Fibroblast of lung (primary cell): Measurements from ENCODE around the gene CHST9. TPM values are rescaled to one million over a fixed set of nuclear protein-coding genes. Genes with fewer than 3 reads are reported as not detected.

Experiments used
- DNase-seq, 2 donors: peaks; one replicate each; pipeline versions ENCODE4 v3.0.0 to v3.0.0-alpha.2; 2010; ENCODE audit warnings: low read depth in 2 of 2
- H2AFZ ChIP-seq: 2 replicates; pipeline ENCODE4 v1.5.1; 2012; ENCODE audit warnings: low read length, control low read depth, inconsistent platforms
- H3K27ac ChIP-seq: 2 replicates; pipeline ENCODE4 v1.5.1; 2011; ENCODE audit warnings: low read length, control low read depth; ENCODE audit not compliant: insufficient read depth
- H3K27me3 ChIP-seq: 2 replicates; pipeline ENCODE4 v1.5.1; 2011; ENCODE audit warnings: mild to moderate bottlenecking, low read length; ENCODE audit not compliant: control insufficient read depth, insufficient read depth
- H3K36me3 ChIP-seq: 2 replicates; pipeline ENCODE4 v1.5.1; 2011; ENCODE audit warnings: low read length; ENCODE audit not compliant: control insufficient read depth, insufficient read depth
- H3K4me1 ChIP-seq: 2 replicates; pipeline ENCODE4 v1.5.1; 2011; ENCODE audit warnings: low read length; ENCODE audit not compliant: control insufficient read depth, insufficient read depth; ENCODE audit errors: extremely low read depth
- H3K4me2 ChIP-seq: 2 replicates; pipeline ENCODE4 v1.5.1; 2011; ENCODE audit warnings: low read length, control low read depth; ENCODE audit not compliant: insufficient read depth; ENCODE audit errors: extremely low read depth
- H3K4me3 ChIP-seq, 4 experiments: fragments of 200-600 bp in 1 of 4; sonication (generic) in 1 of 4; replicated peaks in 1 of 4; 2 replicates each; pipeline ENCODE4 v1.5.1; 2011 to 2016; ENCODE audit warnings: low read length in 4 of 4, low read depth in 3 of 4, mild to moderate bottlenecking in 3 of 4, control low read depth in 2 of 4, inconsistent platforms in 1 of 4, mixed read lengths in 1 of 4; ENCODE audit not compliant: insufficient read depth in 1 of 4; ENCODE audit errors: control extremely low read depth in 1 of 4
- H3K79me2 ChIP-seq: 2 replicates; pipeline ENCODE4 v1.5.1; 2012; ENCODE audit warnings: mild to moderate bottlenecking, low read length, inconsistent platforms; ENCODE audit not compliant: control insufficient read depth, insufficient read depth
- H3K9ac ChIP-seq: 2 replicates; pipeline ENCODE4 v1.5.1; 2011; ENCODE audit warnings: mild to moderate bottlenecking, low read length, control low read depth; ENCODE audit not compliant: insufficient read depth
- H3K9me3 ChIP-seq: 2 replicates; pipeline ENCODE4 v1.5.1; 2012; ENCODE audit warnings: low read depth, low read length; ENCODE audit not compliant: control insufficient read depth, insufficient read depth
- H4K20me1 ChIP-seq: 2 replicates; pipeline ENCODE4 v1.5.1; 2011; ENCODE audit warnings: low read length; ENCODE audit not compliant: control insufficient read depth, insufficient read depth; ENCODE audit errors: extremely low read depth
- EZH2 ChIP-seq: IDR thresholded peaks from 2 replicates; pipeline ENCODE4 v1.5.1; 2012; ENCODE audit warnings: low read length, control low read depth, mild to moderate bottlenecking; ENCODE audit errors: missing control alignments
- polyA plus RNA-seq, 2 donors: library from polyadenylated mRNA; depleted of rRNA in 1 of 2; stranded (reverse) in 1 of 2; unstranded in 1 of 2; fragments of >200 nt; gene quantifications; 2 replicates each; pipeline ENCODE4 v1.2.1, GENCODE V29; 2011 to 2012; ENCODE audit warnings: missing spikeins in 1 of 2
- total RNA-seq: library from RNA; depleted of rRNA; stranded (reverse); fragments of >200 nt; gene quantifications from 2 replicates; pipeline ENCODE4 v1.2.1, GENCODE V29; 2014
- TF ChIP-seq, protein P1 (sequence below), 2 donors: IDR thresholded peaks in 1 of 2; conservative IDR thresholded peaks in 1 of 2; 1 replicate in 1 of 2; 2 replicates in 1 of 2; pipeline ENCODE4 v1.5.1; 2011 to 2012; ENCODE audit warnings: low read length in 2 of 2, control low read depth in 1 of 2, inconsistent platforms in 1 of 2, low read depth in 1 of 2, mild to moderate bottlenecking in 1 of 2

CHST9 gene
- total and polyA plus RNA-seq, 2 donors (not counting 1 experiment from before 2014, with no cell fraction given) = not detected

DNA sequence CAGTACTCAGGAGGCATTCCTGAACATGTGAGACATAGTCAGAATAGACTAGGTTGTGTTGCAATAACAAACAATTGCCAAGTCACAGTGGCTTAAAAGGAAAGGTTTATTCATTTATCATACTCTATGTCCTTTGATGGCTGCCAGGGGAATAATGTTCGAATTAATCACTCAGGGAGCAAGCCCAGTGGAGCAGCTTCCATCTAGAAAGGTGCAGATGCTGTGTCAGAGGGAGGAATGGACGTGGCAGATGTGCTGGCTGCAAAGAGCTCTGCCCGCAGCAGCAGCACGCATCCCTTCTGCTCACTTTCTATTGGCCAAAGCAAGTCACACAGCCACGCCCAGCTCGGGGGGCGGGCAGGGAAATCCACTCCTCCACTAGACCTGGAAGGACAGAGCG lies 213.7 kb downstream of the CHST9 start:
- H2AFZ ChIP-seq = no peak overlapping the region
- peak in 1 of 2 donors; percentile 25 for DNase-seq

DNA sequence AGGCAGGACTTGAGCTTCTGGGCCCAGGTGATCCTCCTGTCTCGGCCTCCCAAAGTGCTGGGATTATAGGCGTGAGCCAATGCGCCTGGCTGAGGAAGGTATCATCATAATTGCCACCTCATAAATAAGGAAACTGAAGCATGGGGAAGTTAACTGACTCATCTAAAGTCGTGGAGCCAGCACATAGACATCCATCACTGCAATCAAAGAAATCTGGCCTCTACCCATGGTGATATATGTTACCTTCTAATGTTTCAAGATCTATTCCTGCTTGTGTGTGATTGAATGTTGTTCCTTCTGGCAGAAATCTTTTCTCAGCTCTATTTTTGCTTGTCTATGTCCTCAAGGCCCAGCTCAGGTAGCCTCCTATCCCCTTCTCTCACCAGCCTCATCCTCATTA lies 214.5 kb downstream of the CHST9 start:
- no peak overlapping the region for H2AFZ ChIP-seq
- H3K27me3 ChIP-seq = no peaks in the 10 kb centered on the region
- H3K4me2 ChIP-seq = no peak overlapping the region
- DNase-seq = no peak
- no peaks in the 10 kb centered on the region for H3K36me3 ChIP-seq
- no peak overlapping the region for H3K4me3 ChIP-seq
- H3K79me2 ChIP-seq = no peaks in the 10 kb centered on the region
- H3K27ac ChIP-seq = no peak overlapping the region
- H3K4me1 ChIP-seq = no peaks in the 10 kb centered on the region
- TF ChIP-seq, protein P1, sequence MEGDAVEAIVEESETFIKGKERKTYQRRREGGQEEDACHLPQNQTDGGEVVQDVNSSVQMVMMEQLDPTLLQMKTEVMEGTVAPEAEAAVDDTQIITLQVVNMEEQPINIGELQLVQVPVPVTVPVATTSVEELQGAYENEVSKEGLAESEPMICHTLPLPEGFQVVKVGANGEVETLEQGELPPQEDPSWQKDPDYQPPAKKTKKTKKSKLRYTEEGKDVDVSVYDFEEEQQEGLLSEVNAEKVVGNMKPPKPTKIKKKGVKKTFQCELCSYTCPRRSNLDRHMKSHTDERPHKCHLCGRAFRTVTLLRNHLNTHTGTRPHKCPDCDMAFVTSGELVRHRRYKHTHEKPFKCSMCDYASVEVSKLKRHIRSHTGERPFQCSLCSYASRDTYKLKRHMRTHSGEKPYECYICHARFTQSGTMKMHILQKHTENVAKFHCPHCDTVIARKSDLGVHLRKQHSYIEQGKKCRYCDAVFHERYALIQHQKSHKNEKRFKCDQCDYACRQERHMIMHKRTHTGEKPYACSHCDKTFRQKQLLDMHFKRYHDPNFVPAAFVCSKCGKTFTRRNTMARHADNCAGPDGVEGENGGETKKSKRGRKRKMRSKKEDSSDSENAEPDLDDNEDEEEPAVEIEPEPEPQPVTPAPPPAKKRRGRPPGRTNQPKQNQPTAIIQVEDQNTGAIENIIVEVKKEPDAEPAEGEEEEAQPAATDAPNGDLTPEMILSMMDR (conservative IDR thresholded peaks at IDR 0.05 in 1 of 2, IDR thresholded peaks at IDR 0.05 in 1 of 2; ENCODE audit: low read depth in 1 of 2, low read length in 2 of 2) = no peak
- no peak for TF ChIP-seq EZH2
- H4K20me1 ChIP-seq = no peaks in the 10 kb centered on the region
- H3K9me3 ChIP-seq = no peaks in the 10 kb centered on the region
- no peak overlapping the region for H3K9ac ChIP-seq

More for the DNA sequence above, 213.7 kb downstream of the CHST9 start:
- Histone ChIP-seq H3K27ac (no peak overlapping the region), H3K9ac (no peak overlapping the region), H4K20me1 (no peaks in the 10 kb centered on the region), H3K27me3 (no peaks in the 10 kb centered on the region), H3K4me1 (no peaks in the 10 kb centered on the region), H3K36me3 (no peaks in the 10 kb centered on the region), H3K4me3 (no peak overlapping the region), H3K79me2 (no peaks in the 10 kb centered on the region), H3K4me2 (no peak overlapping the region), H3K9me3 (no peaks in the 10 kb centered on the region)
- no peak for TF ChIP-seq EZH2
- TF ChIP-seq, protein P1 (conservative IDR thresholded peaks at IDR 0.05 in 1 of 2, IDR thresholded peaks at IDR 0.05 in 1 of 2; ENCODE audit: low read depth in 1 of 2, low read length in 2 of 2) = no peak

DNA sequence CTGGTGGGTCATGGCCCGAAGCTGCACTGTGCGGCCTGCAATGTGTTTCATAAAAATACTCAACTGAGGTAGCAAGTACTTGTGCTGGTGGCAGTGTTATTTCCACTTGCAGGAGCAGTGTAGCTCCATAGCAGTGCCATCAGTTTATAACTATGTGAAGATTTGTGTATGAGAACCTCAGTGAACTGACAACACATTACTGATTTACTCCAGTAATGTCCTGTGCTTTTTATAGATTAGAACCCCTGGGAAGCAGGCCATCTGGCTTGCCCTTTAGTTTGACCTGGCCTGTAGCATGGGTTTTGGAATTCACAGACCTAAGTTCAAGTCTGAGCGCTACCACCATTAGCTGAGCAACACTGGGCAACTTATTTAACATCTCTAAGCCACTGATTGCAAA lies 219.9 kb downstream of the CHST9 start:
- no peak overlapping the region for H2AFZ ChIP-seq
- H3K4me2 ChIP-seq = no peak overlapping the region
- no peaks in the 10 kb centered on the region for H3K79me2 ChIP-seq
- no peak overlapping the region for H3K27ac ChIP-seq
- TF ChIP-seq, protein P1 (conservative IDR thresholded peaks at IDR 0.05 in 1 of 2, IDR thresholded peaks at IDR 0.05 in 1 of 2; ENCODE audit: low read depth in 1 of 2, low read length in 2 of 2) = no peak
- no peak for TF ChIP-seq EZH2
- no peaks in the 10 kb centered on the region for H3K36me3 ChIP-seq
- H3K27me3 ChIP-seq = no peaks in the 10 kb centered on the region
- no peaks in the 10 kb centered on the region for H4K20me1 ChIP-seq
- H3K9me3 ChIP-seq = no peaks in the 10 kb centered on the region
- H3K4me3 ChIP-seq = no peak overlapping the region
- DNase-seq = no peak
- H3K4me1 ChIP-seq = no peaks in the 10 kb centered on the region
- no peak overlapping the region for H3K9ac ChIP-seq
